Subcutaneous adipose tissue (tissue), 4 donors: ENCODE measurements around the gene IKZF1. TPM values are rescaled to one million over a fixed set of nuclear protein-coding genes. Genes with fewer than 3 reads are reported as not detected.

ENCODE experiments used
- total RNA-seq, 4 donors: library from RNA; depleted of rRNA; stranded (reverse); fragments of >200 nt; gene quantifications; one replicate each; pipeline ENCODE4 v1.1.0, GENCODE V29; 2016
- TF ChIP-seq, protein P1 (sequence below): fragments of 450-650 bp; IDR thresholded peaks from one replicate; pipeline ENCODE4 v1.5.1; 2016; ENCODE audit warnings: low read depth, mild to moderate bottlenecking, control low read depth, antibody characterized with exemption, moderate library complexity

IKZF1 gene
- total RNA-seq, 4 donors from 2014 or later, result 10.0 to 49.3 (median 21.7) TPM

DNA sequence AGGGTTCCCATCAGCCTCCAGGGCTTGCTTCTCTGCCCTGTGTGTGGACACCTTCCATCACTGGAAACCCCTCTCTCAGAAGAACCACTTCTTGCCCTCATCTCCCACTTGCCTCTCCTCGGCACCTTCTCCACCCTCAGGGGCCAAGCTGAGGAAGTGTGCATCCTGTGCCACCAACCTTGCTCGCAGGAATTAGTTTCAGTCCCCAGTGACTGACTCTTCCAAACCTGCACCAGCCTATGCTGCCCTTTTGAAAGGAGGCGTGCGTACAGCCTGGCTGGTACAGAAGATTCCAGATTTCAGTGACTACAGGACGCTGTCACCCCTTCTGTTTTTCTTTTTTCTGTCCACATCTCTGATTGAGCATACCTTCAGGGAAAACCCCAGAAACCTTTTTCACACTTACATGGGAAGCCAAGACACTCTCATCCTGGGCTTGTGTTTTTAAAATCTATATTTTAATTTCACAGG lies 67.1 kb downstream of the IKZF1 start:
- TF ChIP-seq, protein P1, sequence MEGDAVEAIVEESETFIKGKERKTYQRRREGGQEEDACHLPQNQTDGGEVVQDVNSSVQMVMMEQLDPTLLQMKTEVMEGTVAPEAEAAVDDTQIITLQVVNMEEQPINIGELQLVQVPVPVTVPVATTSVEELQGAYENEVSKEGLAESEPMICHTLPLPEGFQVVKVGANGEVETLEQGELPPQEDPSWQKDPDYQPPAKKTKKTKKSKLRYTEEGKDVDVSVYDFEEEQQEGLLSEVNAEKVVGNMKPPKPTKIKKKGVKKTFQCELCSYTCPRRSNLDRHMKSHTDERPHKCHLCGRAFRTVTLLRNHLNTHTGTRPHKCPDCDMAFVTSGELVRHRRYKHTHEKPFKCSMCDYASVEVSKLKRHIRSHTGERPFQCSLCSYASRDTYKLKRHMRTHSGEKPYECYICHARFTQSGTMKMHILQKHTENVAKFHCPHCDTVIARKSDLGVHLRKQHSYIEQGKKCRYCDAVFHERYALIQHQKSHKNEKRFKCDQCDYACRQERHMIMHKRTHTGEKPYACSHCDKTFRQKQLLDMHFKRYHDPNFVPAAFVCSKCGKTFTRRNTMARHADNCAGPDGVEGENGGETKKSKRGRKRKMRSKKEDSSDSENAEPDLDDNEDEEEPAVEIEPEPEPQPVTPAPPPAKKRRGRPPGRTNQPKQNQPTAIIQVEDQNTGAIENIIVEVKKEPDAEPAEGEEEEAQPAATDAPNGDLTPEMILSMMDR, result no peak

DNA sequence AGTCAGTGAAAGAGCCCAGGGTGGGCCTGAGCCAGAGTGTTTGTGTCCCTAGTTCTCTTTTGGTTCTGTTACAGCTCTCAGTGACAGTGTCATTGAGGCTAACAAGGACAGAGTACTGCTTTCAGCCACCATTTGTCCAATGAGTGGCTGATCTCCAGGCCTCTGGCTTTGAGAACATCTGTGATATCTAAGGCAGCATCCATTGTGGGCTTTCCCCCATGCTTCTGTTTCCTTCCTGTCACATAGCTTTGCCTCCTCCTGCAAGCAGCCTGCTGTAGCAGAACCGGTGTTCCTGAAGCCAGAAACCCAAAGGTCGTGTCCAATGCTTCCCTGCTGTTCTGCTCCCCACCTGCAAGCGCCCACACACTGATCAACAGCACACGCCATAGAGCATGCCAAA lies 68.4 kb downstream of the IKZF1 start:
- TF ChIP-seq, protein P1, result no peak

DNA sequence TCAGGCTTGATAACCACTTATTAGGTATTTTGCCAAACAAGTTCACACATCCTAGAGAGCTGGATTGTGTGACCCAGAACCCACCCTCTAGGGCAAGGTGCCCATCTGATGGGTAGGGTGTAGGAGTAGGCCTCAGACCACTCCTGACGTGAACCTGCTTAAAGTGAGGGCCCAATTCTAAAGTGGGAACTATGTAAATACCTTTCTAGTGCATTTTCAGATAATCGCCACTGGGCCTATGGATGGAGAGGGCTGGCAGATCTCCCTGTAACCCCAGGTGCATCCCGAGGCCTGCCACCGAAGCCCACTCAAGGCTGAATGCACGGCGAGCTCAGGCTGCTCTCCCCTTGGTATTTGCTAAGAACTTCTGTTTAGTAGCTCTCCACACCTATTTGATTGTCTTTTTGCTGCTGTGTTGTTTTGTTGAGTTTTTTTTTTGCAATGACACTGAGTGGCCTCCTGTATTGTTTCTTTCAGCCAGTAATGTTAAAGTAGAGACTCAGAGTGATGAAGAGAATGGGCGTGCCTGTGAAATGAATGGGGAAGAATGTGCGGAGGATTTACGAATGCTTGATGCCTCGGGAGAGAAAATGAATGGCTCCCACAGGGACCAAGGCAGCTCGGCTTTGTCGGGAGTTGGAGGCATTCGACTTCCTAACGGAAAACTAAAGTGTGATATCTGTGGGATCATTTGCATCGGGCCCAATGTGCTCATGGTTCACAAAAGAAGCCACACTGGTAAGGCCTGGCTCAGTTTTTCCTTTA lies 71.7 kb downstream of the IKZF1 start:
- TF ChIP-seq, protein P1, result no peak

DNA sequence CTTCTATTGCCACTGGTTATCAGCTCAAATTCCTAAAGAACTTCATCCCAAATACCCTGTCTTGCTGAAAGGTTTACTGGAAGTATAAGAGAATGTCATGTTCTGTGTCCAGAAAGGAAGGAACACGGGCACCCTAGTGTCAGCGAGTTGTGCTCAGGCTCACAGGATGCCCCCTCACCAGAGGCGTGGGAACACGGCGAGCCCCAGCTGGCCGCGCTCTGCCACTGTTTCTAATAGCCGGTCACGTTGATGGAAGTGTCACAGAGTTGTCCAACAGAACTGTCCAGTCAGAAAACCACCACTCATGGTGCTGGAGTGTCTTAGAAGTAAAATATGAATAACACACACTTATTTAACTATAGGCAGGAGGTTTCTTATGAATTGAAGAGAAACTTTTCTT lies 72.8 kb downstream of the IKZF1 start:
- TF ChIP-seq, protein P1, result no peak

DNA sequence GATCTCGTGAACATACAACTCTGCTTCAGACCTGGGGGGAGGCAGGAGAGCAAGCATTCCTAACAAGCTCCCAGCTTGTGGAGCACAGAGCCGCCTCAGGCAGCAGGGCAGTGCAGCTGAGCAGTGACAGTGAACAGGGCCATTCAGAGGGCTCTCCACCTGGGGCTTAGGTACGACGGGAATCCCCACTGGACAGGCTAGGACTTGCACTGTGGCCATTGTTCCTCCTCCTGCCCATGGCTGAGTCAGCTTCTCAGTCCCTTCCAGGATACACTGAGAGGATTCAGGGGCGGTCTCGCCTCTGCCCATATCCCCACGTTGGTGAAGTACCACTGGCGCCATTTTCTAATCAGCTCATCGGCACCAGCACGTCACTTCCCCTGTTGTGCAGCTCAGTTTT lies 74.6 kb downstream of the IKZF1 start:
- TF ChIP-seq, protein P1, result no peak

DNA sequence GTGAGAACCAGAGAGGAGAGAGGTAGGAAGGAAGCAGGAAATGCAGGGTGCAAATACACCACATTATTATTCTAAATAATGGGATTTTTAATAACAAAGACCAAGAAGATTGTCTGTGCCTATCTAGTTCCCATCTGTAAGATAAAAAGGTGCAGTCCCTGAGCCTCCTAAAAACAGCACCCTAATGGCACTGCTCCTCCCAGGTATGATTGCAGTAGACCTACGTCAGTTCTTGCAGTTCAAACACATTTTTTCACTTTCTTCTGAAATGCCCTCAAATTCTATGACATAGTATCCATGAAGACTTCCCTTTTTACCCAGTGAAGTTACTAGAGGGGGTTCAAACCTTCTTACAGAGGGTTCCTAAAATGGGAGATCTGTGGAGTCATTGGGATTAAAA lies 75.0 kb downstream of the IKZF1 start:
- TF ChIP-seq, protein P1, result no peak

DNA sequence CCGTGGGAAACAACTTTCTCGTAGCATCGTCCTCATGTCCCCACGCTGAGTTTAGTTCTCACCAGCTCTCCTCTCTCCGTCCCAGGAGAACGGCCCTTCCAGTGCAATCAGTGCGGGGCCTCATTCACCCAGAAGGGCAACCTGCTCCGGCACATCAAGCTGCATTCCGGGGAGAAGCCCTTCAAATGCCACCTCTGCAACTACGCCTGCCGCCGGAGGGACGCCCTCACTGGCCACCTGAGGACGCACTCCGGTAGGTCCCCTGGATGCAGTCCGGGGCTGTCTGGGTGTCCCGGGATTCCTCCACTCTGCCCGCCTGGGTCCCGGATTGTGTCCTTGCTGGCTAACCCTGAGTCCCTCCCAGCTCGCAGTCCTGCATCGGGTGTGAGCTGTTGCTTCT lies 77.9 kb downstream of the IKZF1 start:
- TF ChIP-seq, protein P1, result no peak
